GM19238 (cell line): ENCODE data around the gene ARSH.
"Not testable (repeated sequence)": the region's sequence is repeated elsewhere in the genome, so short reads cannot be mapped to it uniquely, and the experiment has no call there.

Source experiments
- DNase-seq: peaks from one replicate; pipeline ENCODE4 v3.0.0; 2011; ENCODE audit warnings: low spot score; ENCODE audit not compliant: insufficient read length

ARSH gene

DNA sequence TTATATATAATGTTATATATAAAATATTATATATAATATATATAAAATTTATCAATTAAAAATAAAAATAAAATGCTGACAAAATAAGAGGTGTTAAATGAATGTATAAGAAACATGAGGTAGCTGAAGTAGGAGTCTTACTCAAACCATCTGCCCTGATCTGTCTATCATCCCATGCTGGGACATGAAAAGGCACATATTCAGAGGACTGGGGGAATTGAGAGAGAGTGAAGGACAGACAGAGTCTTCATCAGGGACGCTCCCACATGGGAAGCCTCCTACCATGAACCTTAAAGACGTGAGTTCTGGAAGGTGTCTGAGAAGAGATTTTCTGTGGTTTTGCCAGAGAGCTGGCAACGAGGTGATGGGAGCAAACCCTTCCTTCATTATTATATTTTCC, 30.9 kb downstream of the ARSH start:
- DNase-seq, result no peak

DNA sequence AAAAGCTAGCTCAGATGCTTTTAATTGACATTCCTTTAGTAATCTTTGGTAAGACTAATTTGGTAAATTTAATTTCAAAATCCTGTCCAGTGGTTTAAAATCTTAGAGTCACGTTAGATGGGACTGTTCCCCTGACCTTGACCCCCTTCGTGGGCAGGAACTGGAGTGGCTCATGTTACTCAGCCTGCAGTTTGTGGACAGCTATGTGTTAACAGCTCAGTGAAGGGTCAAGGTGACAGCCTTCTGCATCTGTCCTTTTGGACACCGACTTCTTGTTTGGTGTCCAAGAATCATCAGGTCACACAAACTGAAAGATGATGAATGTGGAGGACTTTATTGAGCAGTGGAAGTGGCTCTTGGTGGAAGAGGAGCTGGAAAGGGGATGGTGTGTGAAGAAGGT, 37.9 kb downstream of the ARSH start:
- no peak for DNase-seq

DNA sequence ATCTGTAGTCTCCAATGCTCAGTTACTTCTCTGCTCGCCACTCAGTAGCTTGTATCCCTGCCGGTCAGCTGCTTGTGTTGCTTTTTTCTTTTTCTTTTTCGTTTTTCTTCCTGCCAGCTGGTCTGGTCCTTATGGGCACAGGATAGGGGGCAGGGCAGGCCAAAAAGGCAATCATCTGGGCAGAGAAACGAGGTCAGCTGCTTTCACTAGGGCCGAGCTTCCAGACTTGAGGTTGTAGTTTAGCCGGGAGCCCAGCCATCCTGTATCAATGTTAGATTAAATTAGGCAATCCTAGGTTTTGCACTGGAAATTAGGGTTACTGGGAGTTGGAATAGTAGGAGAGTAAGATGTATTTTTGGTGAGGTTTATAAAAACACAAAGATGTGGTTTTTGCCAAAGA, 38.3 kb downstream of the ARSH start:
- no peak for DNase-seq

DNA sequence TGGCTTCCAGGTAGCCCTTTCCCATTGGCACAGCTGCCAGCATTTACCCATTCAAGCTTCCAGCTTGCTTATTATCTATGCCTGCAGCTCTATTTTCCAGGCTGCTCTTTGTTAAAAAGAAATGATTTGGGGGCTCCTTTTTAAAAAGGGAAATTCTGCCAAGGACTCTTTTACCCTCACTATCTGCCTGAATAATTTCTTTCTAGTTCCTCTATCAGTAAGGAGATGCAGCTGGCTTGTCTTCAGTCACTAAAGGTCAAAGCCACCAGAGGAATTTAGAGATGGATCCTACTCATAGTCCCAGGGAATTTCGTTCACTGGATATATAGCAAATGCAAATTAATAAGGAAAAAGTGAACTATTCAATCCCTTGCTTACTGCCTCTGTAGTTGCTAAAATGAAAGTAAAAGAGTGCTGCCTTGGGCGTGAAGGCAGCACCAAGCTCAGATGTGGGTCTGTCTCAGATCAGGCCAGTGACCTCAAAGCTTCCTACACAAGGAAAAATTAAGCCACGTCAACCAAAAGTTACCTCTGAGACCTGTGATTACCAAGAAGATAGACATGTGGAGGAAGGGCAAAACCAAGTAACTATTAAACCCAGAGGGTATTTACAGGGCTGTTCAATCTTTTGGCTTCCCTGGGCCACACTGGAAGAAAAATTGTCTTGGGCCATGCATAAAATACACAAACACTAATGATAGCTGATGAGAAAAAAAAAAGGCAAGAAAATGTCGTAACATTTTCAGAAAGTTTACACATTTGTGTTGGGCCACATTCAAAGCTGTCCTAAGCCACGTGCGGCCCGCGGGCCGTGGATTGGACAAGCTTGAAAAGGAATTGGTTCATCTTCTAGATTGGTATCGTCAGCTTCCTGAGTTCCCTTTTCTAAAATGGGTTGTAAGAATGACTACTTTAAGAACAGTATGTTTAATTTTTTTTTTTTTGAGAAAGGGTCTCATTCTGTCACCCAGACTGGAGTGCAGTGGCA, 40.2 kb downstream of the ARSH start:
- no peak for DNase-seq

DNA sequence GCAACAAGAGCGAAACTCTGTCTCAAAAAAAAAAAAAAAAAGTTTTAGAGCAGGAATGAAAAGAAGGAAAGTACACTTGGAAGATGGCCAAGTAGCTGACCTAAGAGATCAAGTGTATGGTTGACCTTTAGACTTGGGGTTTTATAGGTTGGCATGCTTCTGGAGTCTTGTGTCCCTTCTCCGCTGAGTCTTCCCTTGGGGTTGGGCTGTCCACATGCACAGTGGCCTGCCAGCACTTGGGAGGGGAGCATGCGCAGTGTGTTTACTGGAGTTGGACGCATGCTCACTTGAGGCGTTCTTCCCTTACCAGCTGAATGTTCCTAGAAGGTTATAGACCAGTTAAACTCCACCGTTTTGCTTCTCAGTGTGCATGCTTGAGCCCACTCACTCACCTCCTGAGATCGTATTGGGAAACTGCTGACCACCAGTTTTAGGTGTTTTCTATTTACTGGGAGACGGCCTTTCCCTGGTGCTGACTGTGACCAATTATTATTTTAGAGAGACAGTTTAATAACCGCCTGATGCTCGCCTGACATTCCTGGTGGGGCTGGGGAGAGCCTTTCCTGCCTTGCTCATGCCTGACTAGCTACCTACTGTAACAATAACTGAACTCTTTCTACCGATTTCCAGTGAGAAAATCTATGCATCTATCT, 44.3 kb downstream of the ARSH start:
- DNase-seq, result not testable (repeated sequence)

DNA sequence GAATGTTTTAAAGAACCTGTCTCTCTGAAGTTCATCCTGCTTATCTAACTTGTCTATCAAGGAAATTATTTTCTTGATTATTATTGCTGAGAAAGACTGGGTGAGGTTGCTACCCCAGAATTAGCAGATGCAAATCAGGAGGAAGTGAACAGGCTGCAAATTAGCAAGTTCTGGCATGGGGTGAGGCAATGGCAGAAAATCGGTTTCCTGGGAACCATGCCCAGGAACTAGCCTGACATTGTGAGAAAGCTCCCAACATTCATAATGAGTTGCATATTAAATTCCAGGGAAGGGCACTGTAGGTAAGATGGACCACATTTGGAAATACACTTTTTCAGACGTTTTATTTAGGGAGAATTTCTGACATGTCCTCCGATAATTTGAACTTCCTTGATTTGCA, 46.5 kb downstream of the ARSH start:
- DNase-seq, result no peak

DNA sequence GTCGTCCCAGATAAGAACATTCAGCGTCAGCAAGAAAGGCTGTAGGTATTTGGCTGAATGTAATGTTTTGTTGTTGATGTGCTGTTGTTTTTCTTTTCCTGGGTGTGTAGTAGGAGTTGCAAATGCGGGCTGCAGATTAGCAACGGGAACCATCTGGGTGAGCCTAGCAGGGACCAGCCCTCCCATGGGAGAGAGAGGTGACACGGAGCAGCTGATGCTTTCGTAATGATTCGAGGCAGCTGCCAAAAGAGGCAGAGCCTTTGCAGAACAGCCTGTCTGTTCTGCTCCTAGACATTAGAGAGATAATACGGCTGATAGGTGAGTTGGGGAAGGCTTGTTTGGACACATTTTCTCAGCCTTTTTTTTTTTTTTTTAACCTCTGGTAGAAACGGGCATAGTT, 60.2 kb downstream of the ARSH start:
- no peak for DNase-seq

DNA sequence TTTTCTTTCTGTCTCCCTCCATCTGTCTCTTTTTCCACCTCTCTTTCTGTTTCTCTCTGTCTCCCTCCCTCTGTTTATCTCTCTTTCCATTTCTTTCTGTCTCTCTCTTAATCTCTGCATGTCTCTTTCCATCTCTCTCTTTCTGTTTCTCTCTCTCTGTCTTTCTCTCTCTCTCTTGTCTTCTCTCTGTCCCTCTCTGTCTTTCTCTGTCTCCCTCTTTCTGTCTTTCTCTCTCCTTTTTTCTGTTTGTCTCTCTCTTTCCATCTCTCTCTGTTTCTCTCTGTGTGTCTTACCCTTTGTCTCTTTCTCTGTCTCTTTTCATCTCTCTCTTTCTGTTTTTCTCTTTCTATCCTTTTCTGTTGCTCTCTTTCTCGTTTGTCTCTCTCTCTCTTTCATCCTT, 69.6 kb downstream of the ARSH start:
- DNase-seq, result no peak

DNA sequence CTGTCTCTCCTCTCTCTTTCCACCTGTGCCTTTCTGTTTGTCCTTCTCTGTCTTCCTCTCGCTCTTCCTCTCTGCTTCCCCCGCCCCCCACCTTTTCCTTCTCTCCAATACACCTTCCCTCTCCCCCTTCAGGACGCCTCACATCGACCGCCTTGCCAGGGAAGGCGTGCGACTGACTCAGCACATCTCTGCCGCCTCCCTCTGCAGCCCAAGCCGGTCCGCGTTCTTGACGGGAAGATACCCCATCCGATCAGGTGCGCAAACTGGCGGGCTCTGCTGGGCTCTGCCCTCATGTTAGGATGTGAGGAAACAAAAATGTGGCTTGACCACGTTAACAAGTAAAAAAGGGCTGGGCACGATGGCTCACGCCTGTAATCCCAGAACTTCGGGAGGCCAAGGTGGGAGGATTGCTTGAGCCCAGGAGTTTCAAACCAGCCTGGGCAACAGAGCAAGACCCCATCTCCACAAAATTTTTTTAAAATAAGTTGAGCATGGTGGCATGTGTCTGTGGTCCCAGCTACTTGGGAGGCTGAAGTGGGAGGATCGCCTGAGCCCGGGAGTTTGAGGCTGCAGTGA, 70.2 kb downstream of the ARSH start:
- DNase-seq, result no peak
